NOMO-1 treated with dmso at 0.1 percent for 144 hours (cell line): ENCODE results near the gene SMURF2.
"Not testable (repeated sequence)": the region's sequence is repeated elsewhere in the genome, so short reads cannot be mapped to it uniquely, and the experiment has no call there.

ENCODE experiments used
- DNase-seq: peaks from one replicate; lab custom pipeline; 2025; ENCODE audit not compliant: unreplicated experiment; lab: John Stamatoyannopoulos, UW

Gene SMURF2

GRCh38 chr17:64661976-64662773 lies at the start of gene SMURF2:
SMURF2 (minus strand) TSS chr17:64662307; CDS start chr17:64661880, 427 bp downstream.
- DNase-seq, result peak; percentile 73

- no peak for DNase-seq
These were observed 47.4 kb upstream of the SMURF2 start for GRCh38 chr17:64709481-64709880.

GRCh38 chr17:64707050-64707591 lies 45.0 kb upstream of the SMURF2 start:
- DNase-seq, result no peak

- DNase-seq, result no peak
These were observed 44.3 kb upstream of the SMURF2 start for GRCh38 chr17:64706224-64707049.

- no peak for DNase-seq
These were observed 40.7 kb upstream of the SMURF2 start for GRCh38 chr17:64702815-64703214.

GRCh38 chr17:64698725-64699124 lies 36.6 kb upstream of the SMURF2 start:
- no peak for DNase-seq

- no peak for DNase-seq
These were observed 32.1 kb upstream of the SMURF2 start for GRCh38 chr17:64694207-64694606.

- DNase-seq, result no peak
These were observed 30.1 kb upstream of the SMURF2 start for GRCh38 chr17:64692187-64692586.

GRCh38 chr17:64689106-64689505 lies 27.0 kb upstream of the SMURF2 start:
- DNase-seq, result no peak

GRCh38 chr17:64688481-64688880 lies 26.4 kb upstream of the SMURF2 start:
- no peak for DNase-seq

GRCh38 chr17:64687961-64688360 lies 25.9 kb upstream of the SMURF2 start:
- DNase-seq, result no peak

GRCh38 chr17:64687376-64687775 lies 25.3 kb upstream of the SMURF2 start:
- DNase-seq, result no peak

GRCh38 chr17:64686705-64687104 lies 24.6 kb upstream of the SMURF2 start:
- no peak for DNase-seq

GRCh38 chr17:64685705-64686104 lies 23.6 kb upstream of the SMURF2 start:
- DNase-seq, result no peak

GRCh38 chr17:64683796-64684195 lies 21.7 kb upstream of the SMURF2 start:
- DNase-seq, result no peak

- DNase-seq, result no peak
These were observed 20.4 kb upstream of the SMURF2 start for GRCh38 chr17:64682261-64683181.

- DNase-seq, result no peak
These were observed 17.7 kb upstream of the SMURF2 start for GRCh38 chr17:64679710-64680216.

- DNase-seq, result no peak
These were observed 14.7 kb upstream of the SMURF2 start for GRCh38 chr17:64676763-64677162.

- DNase-seq, result not testable (repeated sequence)
These were observed 8.9 kb upstream of the SMURF2 start for GRCh38 chr17:64670843-64671590.
